Inflammatory macrophage (primary cell): ENCODE data around the gene NDUFA13.

Experiments used
- DNase-seq, 2 donors: peaks; one replicate each; pipeline ENCODE4 v3.0.0-alpha.2; 2020 to 2022

Gene NDUFA13

GRCh38 chr19:19548915-19549759, 33.1 kb downstream of the NDUFA13 start:
- DNase-seq, result peak in 1 of 2 donors; percentile 22

GRCh38 chr19:19549804-19550464, 33.9 kb downstream of the NDUFA13 start:
- peak in 1 of 2 donors; percentile 29 for DNase-seq

DNA sequence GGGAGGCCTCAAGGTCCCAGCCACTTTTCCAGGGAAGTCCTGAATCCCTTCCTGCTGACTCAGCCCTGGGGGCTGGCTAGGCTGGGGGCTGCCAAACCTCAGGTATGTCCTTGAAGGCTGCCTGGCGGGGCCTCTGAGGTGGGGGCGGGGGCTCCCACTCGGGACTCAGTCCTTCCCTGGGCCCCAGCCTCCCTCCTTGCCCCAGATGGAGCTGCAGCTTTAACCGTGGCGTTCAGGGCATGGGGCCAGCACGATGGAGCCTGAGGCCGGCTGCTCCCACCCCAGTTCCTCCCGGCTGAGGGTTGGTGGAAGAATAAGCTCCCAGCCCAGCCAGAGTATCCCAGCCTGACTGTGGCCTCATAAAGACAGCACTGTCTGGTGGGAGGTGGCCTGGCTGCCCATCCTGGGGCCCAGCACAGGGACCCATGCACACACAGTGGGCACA, 34.5 kb downstream of the NDUFA13 start:
- no peak for DNase-seq

GRCh38 chr19:19550972-19551852, 35.2 kb downstream of the NDUFA13 start:
- no peak for DNase-seq

GRCh38 chr19:19551853-19552192, 35.8 kb downstream of the NDUFA13 start:
- DNase-seq, result no peak

GRCh38 chr19:19552798-19553197, 36.8 kb downstream of the NDUFA13 start:
- peak; percentile 40 to 51 for DNase-seq

GRCh38 chr19:19553670-19554069, 37.6 kb downstream of the NDUFA13 start:
- no peak for DNase-seq

DNA sequence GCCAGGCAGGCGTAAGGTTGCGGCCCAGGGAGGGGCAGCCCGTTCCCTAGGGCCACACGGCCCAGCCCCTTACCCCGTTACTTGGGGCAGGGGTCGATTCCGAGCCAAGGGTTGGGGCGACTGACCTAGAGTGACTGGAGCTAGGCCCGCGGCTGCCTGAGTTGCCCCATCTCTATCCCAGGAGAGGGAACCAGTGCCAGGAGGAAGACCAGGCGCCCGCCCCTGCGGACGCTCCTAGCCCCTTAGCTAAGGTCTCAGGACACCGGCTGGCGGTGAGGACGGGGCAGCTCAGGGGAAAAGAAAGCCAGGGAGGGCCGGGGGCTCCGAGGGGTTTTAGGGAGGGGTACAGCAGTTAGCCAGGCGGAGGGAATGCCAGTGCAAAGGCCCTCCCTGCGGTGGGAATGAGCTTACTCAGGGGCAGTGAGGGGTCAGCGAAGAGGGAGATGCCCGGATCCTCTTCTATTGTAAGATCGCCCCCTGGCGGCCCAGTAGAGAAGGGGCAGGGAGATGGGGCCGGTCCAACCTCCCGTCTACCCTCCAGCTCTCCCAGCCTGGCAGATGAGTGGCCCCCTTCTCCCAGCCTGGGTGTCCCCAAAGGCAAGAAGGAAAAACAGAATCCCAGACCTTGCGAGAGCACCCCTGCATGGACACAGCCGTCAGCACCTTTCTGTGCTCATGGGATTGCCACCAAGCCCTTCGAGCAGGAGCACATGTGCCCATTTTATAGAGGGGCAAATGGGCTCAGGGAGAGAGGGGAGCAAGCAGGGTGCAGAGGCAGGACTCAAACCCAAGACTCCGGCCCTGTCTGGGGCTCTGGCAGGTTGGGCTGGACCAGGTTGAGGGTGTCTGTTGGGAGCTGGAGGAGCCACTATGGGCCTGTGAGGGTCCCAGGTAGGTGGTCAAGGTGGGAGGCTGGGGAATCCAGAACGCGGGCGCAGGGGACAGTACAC, 38.3 kb downstream of the NDUFA13 start:
- peak; percentile 46 to 54 for DNase-seq

- no peak for DNase-seq
Measured at GRCh38 chr19:19558055-19558454, 42.0 kb downstream of the NDUFA13 start.

DNA sequence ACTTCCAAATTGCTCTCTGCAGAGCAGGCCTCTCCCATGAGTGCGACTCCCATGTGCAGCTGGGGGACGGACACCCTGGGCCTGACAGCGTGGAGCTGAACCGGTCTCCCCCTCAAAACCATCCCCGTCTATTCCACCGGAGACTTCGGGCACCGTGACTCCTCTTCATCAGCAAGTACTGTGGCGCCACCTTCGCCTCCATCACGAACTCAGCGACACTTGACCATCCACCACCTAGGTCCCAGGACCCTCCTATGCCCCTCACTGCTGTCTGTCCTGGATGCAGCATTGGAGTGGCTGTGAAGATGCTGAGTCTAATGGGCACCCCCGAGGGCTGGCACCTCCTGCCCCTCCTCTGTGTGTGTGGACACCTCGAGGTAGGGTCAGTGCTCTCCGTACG, 42.6 kb downstream of the NDUFA13 start:
- no peak for DNase-seq

DNA sequence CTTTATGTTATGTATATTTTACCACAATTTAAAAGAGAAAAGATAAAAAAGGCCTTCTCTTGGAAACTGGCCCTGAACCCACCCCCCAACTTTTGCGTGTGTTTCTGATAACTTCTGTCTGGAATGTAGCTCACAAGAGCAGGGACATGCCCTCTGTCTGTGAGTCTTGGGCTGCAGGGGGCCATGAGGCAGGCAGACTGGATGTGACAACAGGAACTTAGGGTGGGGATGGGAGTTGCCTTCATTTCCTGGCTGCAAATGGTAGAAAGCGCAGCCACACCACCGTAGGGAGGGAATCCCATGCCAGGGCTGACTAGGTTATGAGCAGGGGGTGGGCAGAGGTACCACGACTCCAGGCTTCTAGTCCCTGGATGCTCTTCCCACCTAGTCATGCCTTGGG, 43.9 kb downstream of the NDUFA13 start:
- DNase-seq, result no peak

GRCh38 chr19:19561946-19562664, 46.1 kb downstream of the NDUFA13 start:
- no peak for DNase-seq

- peak in 1 of 2 donors; percentile 13 for DNase-seq
Measured at GRCh38 chr19:19562665-19563347, 46.8 kb downstream of the NDUFA13 start.

- no peak for DNase-seq
Measured at GRCh38 chr19:19563348-19563848, 47.4 kb downstream of the NDUFA13 start.

DNA sequence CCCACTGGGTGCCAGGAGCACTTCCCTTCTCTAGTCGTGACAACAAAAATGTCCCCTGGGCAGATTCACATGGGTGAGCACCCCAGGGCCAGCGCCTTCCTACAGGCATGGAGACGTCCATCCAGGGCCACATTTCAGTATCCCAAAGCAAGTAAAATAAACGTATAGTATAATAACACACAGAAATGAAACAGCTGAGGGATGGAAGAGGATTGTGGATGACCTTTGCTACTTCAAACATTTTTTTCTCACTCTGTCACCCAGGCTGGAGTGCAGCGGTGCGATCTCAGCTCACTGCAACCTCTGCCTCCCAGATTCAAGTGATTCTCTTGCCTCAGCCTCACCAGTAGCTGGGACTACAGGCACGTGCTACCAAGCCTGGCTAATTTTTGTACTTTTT, 50.3 kb downstream of the NDUFA13 start:
- DNase-seq, result no peak

DNA sequence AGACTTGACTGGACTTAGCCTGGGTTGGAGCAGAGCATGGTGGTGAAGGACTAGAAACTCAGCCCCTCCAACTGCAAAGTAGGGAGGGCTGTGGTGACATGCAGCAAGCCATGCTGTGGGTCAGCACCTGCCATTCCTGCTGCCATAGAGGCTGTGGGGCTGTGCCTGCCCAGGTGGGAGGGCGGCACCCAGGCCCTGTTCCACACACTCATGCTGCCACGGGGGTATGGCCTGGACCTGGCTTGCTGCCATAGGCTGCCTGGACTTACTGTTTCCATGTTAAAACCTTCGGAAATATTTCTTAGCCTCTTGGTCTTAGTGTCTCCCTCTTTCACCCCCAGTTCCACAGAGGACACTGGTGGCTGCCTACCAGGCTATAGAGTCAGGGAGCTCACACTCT, 51.4 kb downstream of the NDUFA13 start:
- no peak for DNase-seq

DNA sequence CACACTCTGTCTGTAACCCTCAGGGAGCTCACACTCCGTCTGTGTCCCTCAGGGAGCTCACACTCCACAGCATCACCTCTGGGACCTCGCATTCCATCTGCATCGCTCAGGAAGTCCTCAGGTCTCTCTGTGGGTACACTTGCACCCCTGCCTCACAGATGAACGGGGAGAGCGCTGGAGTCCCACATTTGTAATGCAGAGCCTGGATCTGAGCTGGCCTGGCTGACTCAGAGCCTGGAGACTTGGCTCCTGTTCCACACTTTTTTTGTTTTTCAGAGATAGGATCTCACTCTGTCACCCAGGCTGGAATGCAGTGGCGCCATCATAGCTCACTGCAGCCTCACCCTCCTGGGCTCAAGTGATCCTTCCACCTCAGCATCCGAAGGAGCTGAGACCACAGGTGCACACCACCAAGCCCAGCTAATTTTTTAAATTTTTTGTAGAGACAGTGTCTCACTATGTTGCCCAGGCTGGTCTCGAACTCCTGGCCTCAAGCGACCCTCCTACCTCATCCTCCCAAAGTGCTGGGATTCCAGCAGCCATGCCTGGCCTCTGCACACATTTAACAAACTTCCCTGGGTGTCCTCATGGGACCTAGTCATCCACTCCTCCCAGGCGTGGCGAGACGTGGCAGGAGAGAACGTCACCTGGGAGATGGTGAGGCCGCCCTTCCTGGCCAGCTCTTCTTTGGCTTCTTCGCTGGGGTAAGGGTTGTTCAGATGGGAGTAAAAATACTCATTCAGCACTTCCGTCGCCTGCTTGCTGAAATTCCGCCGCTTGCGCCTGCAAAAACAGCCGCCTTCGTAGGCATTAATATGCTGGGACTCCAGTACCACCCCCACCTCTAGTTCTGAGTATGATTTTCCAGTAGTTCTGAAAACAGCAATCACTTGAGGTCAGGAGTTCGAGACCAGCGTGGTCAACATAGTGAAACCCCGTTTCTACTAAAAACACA, 53.1 kb downstream of the NDUFA13 start:
- DNase-seq, result no peak

- no peak for DNase-seq
Measured at GRCh38 chr19:19570571-19570970, 54.5 kb downstream of the NDUFA13 start.
